Neural cell (in vitro differentiated cells): Measurements from ENCODE around the gene ENTREP1. TPM values are rescaled to one million over a fixed set of nuclear protein-coding genes. Genes with fewer than 3 reads are reported as not detected.
A peak's percentile ranks its signal among the peaks of the same experiment; 100 is the strongest.

Experiments used
- H2AFZ ChIP-seq: fragments of 200-600, 300-800 bp; sonication (generic), shearing (Covaris generic); 2 replicates; pipeline ENCODE4 v1.6.0; 2014; ENCODE audit warnings: low read depth, mild to moderate bottlenecking, antibody characterized with exemption, low read length, moderate library complexity
- H3F3A ChIP-seq: fragments of 200-600 bp; shearing (Covaris generic); 2 replicates; pipeline ENCODE4 v1.6.1; 2016; ENCODE audit warnings: mild to moderate bottlenecking, moderate library complexity, mixed read lengths, antibody characterized with exemption, low read length; ENCODE audit not compliant: insufficient read depth, poor library complexity, severe bottlenecking
- H3K27ac ChIP-seq: fragments of 200-600, 300-800 bp; sonication (generic), shearing (Covaris generic); 2 replicates; pipeline ENCODE4 v1.5.1; 2014; ENCODE audit warnings: mild to moderate bottlenecking, low read length, moderate library complexity
- H3K27me3 ChIP-seq: fragments of 300-800, 200-600 bp; sonication (generic), shearing (Covaris generic); 2 replicates; pipeline ENCODE4 v1.6.0; 2014; ENCODE audit warnings: mild to moderate bottlenecking, low read depth, low read length, moderate library complexity; ENCODE audit not compliant: insufficient read depth
- H3K36me3 ChIP-seq: fragments of 300-800, 200-600 bp; sonication (generic), shearing (Covaris generic); 2 replicates; pipeline ENCODE4 v1.5.1; 2014; ENCODE audit warnings: mild to moderate bottlenecking, antibody characterized with exemption, low read length, moderate library complexity; ENCODE audit not compliant: insufficient read depth
- H3K4me2 ChIP-seq: fragments of 300-800, 200-600 bp; sonication (generic), shearing (Covaris generic); 2 replicates; pipeline ENCODE4 v1.6.0; 2014; ENCODE audit warnings: mild to moderate bottlenecking, low read length
- H3K4me3 ChIP-seq: fragments of 300-800, 200-600 bp; sonication (generic), shearing (Covaris generic); 2 replicates; pipeline ENCODE4 v1.5.1; 2014; ENCODE audit warnings: mild to moderate bottlenecking, low read length, moderate library complexity
- H3K79me2 ChIP-seq: fragments of 200-600 bp; shearing (Covaris generic); replicated peaks from 2 replicates; pipeline ENCODE4 v1.6.0; 2014; ENCODE audit warnings: mild to moderate bottlenecking, low read length, moderate library complexity; ENCODE audit not compliant: insufficient read depth
- H3K9ac ChIP-seq: fragments of 300-800, 200-600 bp; sonication (generic), shearing (Covaris generic); 2 replicates; pipeline ENCODE4 v1.6.1; 2016; ENCODE audit warnings: mild to moderate bottlenecking, low read length, mixed read lengths
- H3K9me2 ChIP-seq: fragments of 200-600 bp; shearing (Covaris generic); 2 replicates; pipeline ENCODE4 v1.6.1; 2016; ENCODE audit warnings: mild to moderate bottlenecking, low read length, mixed read lengths; ENCODE audit not compliant: insufficient read depth
- H3K9me3 ChIP-seq: fragments of 200-600, 300-800 bp; sonication (generic), shearing (Covaris generic); 2 replicates; pipeline ENCODE4 v1.6.1; 2016; ENCODE audit warnings: mild to moderate bottlenecking, mixed run types, low read length, moderate library complexity, mixed read lengths
- H4K20me1 ChIP-seq: fragments of 200-600 bp; shearing (Covaris generic); 2 replicates; pipeline ENCODE4 v1.6.1; 2016; ENCODE audit warnings: mild to moderate bottlenecking, mixed run types; ENCODE audit not compliant: insufficient read depth
- EP300 ChIP-seq: fragments of 450-650 bp; conservative IDR thresholded peaks from 2 replicates; pipeline ENCODE4 v1.6.1; 2014; ENCODE audit warnings: antibody characterized with exemption, mild to moderate bottlenecking, moderate library complexity; ENCODE audit not compliant: poor library complexity, severe bottlenecking
- EZH2 ChIP-seq: fragments of 200-600, 300-800 bp; shearing (Covaris generic), sonication (generic); IDR thresholded peaks from 2 replicates; pipeline ENCODE4 v1.6.1; 2014; ENCODE audit warnings: antibody characterized with exemption, low read length, borderline replicate concordance, mild to moderate bottlenecking; ENCODE audit not compliant: insufficient read depth, poor library complexity, severe bottlenecking
- MXI1 ChIP-seq: fragments of 450-650 bp; conservative IDR thresholded peaks from 2 replicates; pipeline ENCODE4 v1.6.1; 2014; ENCODE audit warnings: antibody characterized with exemption, mild to moderate bottlenecking; ENCODE audit not compliant: poor library complexity, severe bottlenecking
- POLR2AphosphoS5 ChIP-seq: IDR thresholded peaks from 2 replicates; pipeline ENCODE4 v1.6.1; 2012
- RAD21 ChIP-seq: fragments of 450-650 bp; conservative IDR thresholded peaks from 2 replicates; pipeline ENCODE4 v1.6.1; 2014; ENCODE audit warnings: antibody characterized with exemption, mild to moderate bottlenecking, moderate library complexity
- SMC3 ChIP-seq: fragments of 450-650 bp; conservative IDR thresholded peaks from 2 replicates; pipeline ENCODE4 v1.6.1; 2014; ENCODE audit warnings: antibody characterized with exemption, mild to moderate bottlenecking, moderate library complexity; ENCODE audit not compliant: poor library complexity
- TAF1 ChIP-seq: IDR thresholded peaks from 2 replicates; pipeline ENCODE4 v1.6.1; 2012; ENCODE audit warnings: low read depth
- polyA minus RNA-seq: library from RNA; depleted of rRNA, polyadenylated mRNA; stranded (reverse); fragments of >200 nt; gene quantifications from 2 replicates; pipeline ENCODE4 v1.2.3, GENCODE V29; 2014
- polyA plus RNA-seq: library from polyadenylated mRNA; depleted of rRNA; stranded (reverse); fragments of >200 nt; gene quantifications from 2 replicates; pipeline ENCODE4 v1.2.3, GENCODE V29; 2014
- TF ChIP-seq, protein P1 (sequence below): IDR thresholded peaks from 2 replicates; pipeline ENCODE4 v1.6.1; 2012; ENCODE audit warnings: borderline replicate concordance
- TF ChIP-seq, protein P2 (sequence below): fragments of 450-650 bp; IDR thresholded peaks from 2 replicates; pipeline ENCODE4 v1.5.1; 2014; ENCODE audit warnings: antibody characterized with exemption, mild to moderate bottlenecking, moderate library complexity; ENCODE audit not compliant: poor library complexity, severe bottlenecking

ENTREP1 gene
- polyA plus RNA-seq (1.9 and 2.0 TPM in 2 replicates), polyA minus RNA-seq (0.97 and 2.2 TPM in 2 replicates)

- Histone ChIP-seq H3K27me3 (peaks cover 31% of the 10 kb centered on the region), H3K27ac (no peak within 1 kb of the TSS), H3K79me2 (no peaks in the 10 kb centered on the region), H3K4me3 (peak within 1 kb of the TSS; percentile 91), H3K9me3 (no peaks in the 10 kb centered on the region), H3K9me2 (no peaks in the 10 kb centered on the region), H2AFZ (no peak within 1 kb of the TSS), H4K20me1 (no peaks in the 10 kb centered on the region), H3F3A (no peaks in the 10 kb centered on the region), H3K4me2 (peak within 1 kb of the TSS; percentile 61), H3K9ac (peak within 1 kb of the TSS; percentile 46), H3K36me3 (no peaks in the 10 kb centered on the region)
- TF ChIP-seq, protein P1, sequence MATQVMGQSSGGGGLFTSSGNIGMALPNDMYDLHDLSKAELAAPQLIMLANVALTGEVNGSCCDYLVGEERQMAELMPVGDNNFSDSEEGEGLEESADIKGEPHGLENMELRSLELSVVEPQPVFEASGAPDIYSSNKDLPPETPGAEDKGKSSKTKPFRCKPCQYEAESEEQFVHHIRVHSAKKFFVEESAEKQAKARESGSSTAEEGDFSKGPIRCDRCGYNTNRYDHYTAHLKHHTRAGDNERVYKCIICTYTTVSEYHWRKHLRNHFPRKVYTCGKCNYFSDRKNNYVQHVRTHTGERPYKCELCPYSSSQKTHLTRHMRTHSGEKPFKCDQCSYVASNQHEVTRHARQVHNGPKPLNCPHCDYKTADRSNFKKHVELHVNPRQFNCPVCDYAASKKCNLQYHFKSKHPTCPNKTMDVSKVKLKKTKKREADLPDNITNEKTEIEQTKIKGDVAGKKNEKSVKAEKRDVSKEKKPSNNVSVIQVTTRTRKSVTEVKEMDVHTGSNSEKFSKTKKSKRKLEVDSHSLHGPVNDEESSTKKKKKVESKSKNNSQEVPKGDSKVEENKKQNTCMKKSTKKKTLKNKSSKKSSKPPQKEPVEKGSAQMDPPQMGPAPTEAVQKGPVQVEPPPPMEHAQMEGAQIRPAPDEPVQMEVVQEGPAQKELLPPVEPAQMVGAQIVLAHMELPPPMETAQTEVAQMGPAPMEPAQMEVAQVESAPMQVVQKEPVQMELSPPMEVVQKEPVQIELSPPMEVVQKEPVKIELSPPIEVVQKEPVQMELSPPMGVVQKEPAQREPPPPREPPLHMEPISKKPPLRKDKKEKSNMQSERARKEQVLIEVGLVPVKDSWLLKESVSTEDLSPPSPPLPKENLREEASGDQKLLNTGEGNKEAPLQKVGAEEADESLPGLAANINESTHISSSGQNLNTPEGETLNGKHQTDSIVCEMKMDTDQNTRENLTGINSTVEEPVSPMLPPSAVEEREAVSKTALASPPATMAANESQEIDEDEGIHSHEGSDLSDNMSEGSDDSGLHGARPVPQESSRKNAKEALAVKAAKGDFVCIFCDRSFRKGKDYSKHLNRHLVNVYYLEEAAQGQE: peak; percentile 39
- TF ChIP-seq POLR2AphosphoS5: peak; percentile 9
- TF ChIP-seq, protein P2, sequence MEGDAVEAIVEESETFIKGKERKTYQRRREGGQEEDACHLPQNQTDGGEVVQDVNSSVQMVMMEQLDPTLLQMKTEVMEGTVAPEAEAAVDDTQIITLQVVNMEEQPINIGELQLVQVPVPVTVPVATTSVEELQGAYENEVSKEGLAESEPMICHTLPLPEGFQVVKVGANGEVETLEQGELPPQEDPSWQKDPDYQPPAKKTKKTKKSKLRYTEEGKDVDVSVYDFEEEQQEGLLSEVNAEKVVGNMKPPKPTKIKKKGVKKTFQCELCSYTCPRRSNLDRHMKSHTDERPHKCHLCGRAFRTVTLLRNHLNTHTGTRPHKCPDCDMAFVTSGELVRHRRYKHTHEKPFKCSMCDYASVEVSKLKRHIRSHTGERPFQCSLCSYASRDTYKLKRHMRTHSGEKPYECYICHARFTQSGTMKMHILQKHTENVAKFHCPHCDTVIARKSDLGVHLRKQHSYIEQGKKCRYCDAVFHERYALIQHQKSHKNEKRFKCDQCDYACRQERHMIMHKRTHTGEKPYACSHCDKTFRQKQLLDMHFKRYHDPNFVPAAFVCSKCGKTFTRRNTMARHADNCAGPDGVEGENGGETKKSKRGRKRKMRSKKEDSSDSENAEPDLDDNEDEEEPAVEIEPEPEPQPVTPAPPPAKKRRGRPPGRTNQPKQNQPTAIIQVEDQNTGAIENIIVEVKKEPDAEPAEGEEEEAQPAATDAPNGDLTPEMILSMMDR: no peak
These were observed at the start of gene ENTREP1 for GRCh38 chr9:69324549-69325401. TSS of gene ENTREP1 (plus strand) at chr9:69325215. CDS start at chr9:69325310, 95 bp downstream.

GRCh38 chr9:69276775-69277174 is 48.2 kb upstream of the ENTREP1 start:
- Histone ChIP-seq H3K27me3 (no peaks in the 10 kb centered on the region), H3K9me3 (no peaks in the 10 kb centered on the region), H3K79me2 (no peaks in the 10 kb centered on the region), H3F3A (no peaks in the 10 kb centered on the region), H3K36me3 (no peaks in the 10 kb centered on the region), H3K9me2 (no peaks in the 10 kb centered on the region), H3K27ac (no peak overlapping the region), H3K9ac (no peak overlapping the region), H2AFZ (no peak overlapping the region), H3K4me2 (no peak overlapping the region), H4K20me1 (no peaks in the 10 kb centered on the region), H3K4me3 (no peak overlapping the region)
- TF ChIP-seq EP300: no peak
- TF ChIP-seq, protein P1: no peak
- TF ChIP-seq MXI1: no peak
- TF ChIP-seq, protein P2: no peak
- TF ChIP-seq EZH2: no peak
- no peak for TF ChIP-seq POLR2AphosphoS5
- TF ChIP-seq SMC3: no peak
- no peak for TF ChIP-seq RAD21
- no peak for TF ChIP-seq TAF1
